HG02571 (cell line): ENCODE data around the gene RPS6KB2.
"Not testable (repeated sequence)": the region's sequence is repeated elsewhere in the genome, so short reads cannot be mapped to it uniquely, and the experiment has no call there.

Source experiments
- ATAC-seq: cut with Tn5 transposase; IDR thresholded peaks from one replicate; pipeline ENCODE4 v1.9.1; 2021; ENCODE audit warnings: mild to moderate bottlenecking, moderate library complexity; ENCODE audit not compliant: unreplicated experiment

RPS6KB2 gene

GRCh38 chr11:67465189-67465510 lies 36.9 kb downstream of the RPS6KB2 start:
- ATAC-seq, result no peak

- not testable (repeated sequence) for ATAC-seq
Observed at GRCh38 chr11:67465530-67465929, 37.2 kb downstream of the RPS6KB2 start.

- ATAC-seq, result no peak
Observed at GRCh38 chr11:67466367-67466766, 38.1 kb downstream of the RPS6KB2 start.

GRCh38 chr11:67466962-67467771 lies 38.9 kb downstream of the RPS6KB2 start:
- ATAC-seq, result no peak

- ATAC-seq, result no peak
Observed at GRCh38 chr11:67468056-67468455, 39.8 kb downstream of the RPS6KB2 start.

- no peak for ATAC-seq
Observed at GRCh38 chr11:67468456-67468758, 40.1 kb downstream of the RPS6KB2 start.

DNA sequence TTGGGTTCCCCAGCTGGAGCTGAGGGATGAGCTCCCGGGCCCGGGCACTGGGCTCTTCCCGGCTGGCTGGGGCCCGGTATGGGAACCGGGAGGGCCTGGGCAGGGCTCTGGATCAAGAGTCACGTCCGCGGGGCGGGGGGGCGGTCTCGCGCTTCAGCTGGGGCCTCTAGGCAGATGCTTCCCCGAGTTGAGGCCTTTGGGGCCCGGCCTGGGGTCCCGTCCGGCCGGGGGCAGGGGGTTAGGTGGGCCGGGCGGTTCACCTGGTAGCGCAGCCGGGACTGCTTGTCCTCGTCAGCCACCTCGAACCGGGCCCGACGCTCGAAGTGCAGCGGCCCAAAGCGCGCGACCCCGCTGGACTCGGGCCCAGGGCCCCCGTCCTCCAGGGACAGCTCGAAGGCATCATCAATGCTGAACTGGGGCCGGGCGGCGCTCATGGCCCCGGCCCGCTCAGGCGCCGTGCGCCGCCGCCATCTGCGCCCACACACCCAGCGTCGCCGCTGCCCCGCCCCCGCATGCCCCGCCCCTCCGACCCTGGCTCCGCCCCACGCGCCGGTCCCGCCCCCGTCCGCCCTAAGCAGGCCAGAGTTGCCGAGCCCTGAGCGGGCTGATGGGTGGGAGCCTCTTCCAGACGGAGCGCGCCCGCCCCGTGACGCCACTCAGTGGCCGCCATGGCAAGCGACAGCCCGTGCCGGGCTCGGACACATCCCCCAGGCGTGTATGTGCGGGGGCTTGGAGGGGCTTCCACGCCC lies 40.6 kb downstream of the RPS6KB2 start, which contains the start of gene TMEM134:
Gene TMEM134 (minus strand): TSS at position 493 of the 749 bp plus-strand sequence. CDS start 59 bp downstream, at position 434.
- peak; percentile 69 for ATAC-seq

DNA sequence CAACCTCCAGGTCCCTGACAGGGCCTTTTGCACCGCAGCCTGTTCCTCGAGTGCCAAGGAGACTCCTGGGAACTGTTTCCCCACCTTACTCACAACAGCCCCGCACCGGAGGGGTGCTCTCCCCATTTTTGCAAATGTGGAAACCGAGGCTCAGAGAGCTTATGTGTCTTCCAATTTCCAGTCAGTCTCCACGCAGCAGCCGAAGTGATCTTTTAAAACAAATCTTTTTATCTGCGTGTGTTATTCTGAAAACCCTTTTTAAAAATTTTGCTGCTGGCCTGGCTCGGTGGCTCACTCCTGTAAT lies 41.2 kb downstream of the RPS6KB2 start:
- ATAC-seq, result no peak

GRCh38 chr11:67470337-67471002 lies 42.2 kb downstream of the RPS6KB2 start:
- ATAC-seq, result no peak

GRCh38 chr11:67472882-67473281 lies 44.6 kb downstream of the RPS6KB2 start:
- ATAC-seq, result no peak

GRCh38 chr11:67476692-67477091 lies 48.4 kb downstream of the RPS6KB2 start:
- ATAC-seq, result not testable (repeated sequence)

DNA sequence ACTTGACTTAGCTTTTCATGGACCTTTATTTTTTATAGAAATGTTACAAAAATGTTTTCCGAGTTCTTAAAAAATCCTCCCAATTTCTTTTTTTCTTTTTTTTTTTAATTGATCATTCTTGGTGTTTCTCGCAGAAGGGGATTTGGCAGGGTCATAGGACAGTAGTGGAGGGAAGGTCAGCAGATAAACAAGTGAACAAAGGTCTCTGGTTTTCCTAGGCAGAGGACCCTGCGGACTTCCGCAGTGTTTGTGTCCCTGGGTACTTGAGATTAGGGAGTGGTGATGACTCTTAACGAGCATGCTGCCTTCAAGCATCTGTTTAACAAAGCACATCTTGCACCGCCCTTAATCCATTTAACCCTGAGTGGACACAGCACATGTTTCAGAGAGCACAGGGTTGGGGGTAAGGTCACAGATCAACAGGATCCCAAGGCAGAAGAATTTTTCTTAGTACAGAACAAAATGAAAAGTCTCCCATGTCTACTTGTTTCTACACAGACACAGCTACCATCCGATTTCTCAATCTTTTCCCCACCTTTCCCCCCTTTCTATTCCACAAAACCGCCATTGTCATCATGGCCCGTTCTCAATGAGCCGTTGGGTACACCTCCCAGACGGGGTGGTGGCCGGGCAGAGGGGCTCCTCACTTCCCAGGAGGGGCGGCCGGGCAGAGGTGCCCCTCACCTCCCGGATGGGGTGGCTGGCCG lies 49.2 kb downstream of the RPS6KB2 start:
- ATAC-seq, result not testable (repeated sequence)

GRCh38 chr11:67482275-67482826 lies 54.1 kb downstream of the RPS6KB2 start:
- no peak for ATAC-seq

GRCh38 chr11:67482827-67483798 lies 54.8 kb downstream of the RPS6KB2 start, which contains the start of gene AIP:
Gene AIP (plus strand): TSS chr11:67483026. CDS start chr11:67483159, 133 bp downstream.
- peak; percentile 57 for ATAC-seq

- ATAC-seq, result no peak
Observed at GRCh38 chr11:67483831-67484665, 55.8 kb downstream of the RPS6KB2 start.

DNA sequence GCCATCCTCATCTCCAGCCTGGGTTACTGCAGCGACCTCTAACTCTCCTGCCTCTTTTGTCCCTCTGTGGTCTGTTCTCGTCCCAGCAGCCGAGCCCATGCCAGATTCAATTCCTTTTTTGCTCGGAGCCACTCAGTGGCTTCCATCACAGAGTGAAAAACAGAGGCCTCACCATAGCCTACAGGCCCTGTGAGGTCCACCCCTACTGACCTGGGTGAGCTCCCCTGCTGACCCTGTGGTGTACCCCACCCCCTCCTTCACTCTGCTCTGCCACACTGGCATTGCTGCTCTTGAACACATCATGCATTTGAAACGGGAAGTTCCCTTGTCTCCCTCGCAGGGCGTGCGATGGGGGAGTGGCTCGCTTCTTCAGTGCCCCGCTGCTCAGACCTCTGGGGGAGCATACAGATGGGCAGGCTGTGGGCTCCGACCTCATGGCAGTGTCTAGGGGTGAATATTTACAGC lies 56.6 kb downstream of the RPS6KB2 start:
- no peak for ATAC-seq
